Mesenchymal stem cell (in vitro differentiated cells and primary cell): ENCODE results near the gene CPNE8.

Experiments
- DNase-seq: peaks from one replicate; pipeline ENCODE4 v3.0.0-alpha.2; 2013
- H2AFZ ChIP-seq: one replicate; pipeline ENCODE4 v1.6.1; 2013; ENCODE audit warnings: low read depth, mild to moderate bottlenecking, control low read depth, inconsistent platforms, low read length, moderate library complexity
- H2AK5ac ChIP-seq: 2 replicates; pipeline ENCODE4 v1.6.1; 2013; ENCODE audit warnings: low read length, moderate library complexity, mild to moderate bottlenecking, inconsistent platforms; ENCODE audit not compliant: severe bottlenecking
- H2BK120ac ChIP-seq: one replicate; pipeline ENCODE4 v1.6.1; 2013; ENCODE audit warnings: low read depth, mild to moderate bottlenecking, inconsistent platforms, low read length, moderate library complexity
- H2BK12ac ChIP-seq, 2 experiments: one replicate each; pipeline ENCODE4 v1.6.1; 2013; ENCODE audit warnings: inconsistent platforms in 2 of 2, low read length in 2 of 2, mild to moderate bottlenecking in 2 of 2, moderate library complexity in 2 of 2, control low read depth in 1 of 2
- H2BK15ac ChIP-seq: one replicate; pipeline ENCODE4 v1.6.1; 2013; ENCODE audit warnings: mild to moderate bottlenecking, low read depth, inconsistent platforms; ENCODE audit not compliant: poor library complexity, severe bottlenecking
- H2BK5ac ChIP-seq: 2 replicates; pipeline ENCODE4 v1.6.1; 2013; ENCODE audit warnings: low read depth, mild to moderate bottlenecking, low read length, control low read depth, inconsistent platforms; ENCODE audit not compliant: poor library complexity, severe bottlenecking
- H3K14ac ChIP-seq, 2 experiments: one replicate each; pipeline ENCODE4 v1.6.1; 2013; ENCODE audit warnings: inconsistent platforms in 2 of 2, low read length in 2 of 2, control low read depth in 1 of 2, mild to moderate bottlenecking in 1 of 2, moderate library complexity in 1 of 2
- H3K18ac ChIP-seq, 2 experiments: one replicate each; pipeline ENCODE4 v1.6.1; 2013; ENCODE audit warnings: inconsistent platforms in 2 of 2, low read length in 2 of 2, control low read depth in 1 of 2, low read depth in 1 of 2, mild to moderate bottlenecking in 1 of 2
- H3K23ac ChIP-seq, 2 experiments: one replicate each; pipeline ENCODE4 v1.6.1; 2013; ENCODE audit warnings: inconsistent platforms in 2 of 2, low read length in 2 of 2, mild to moderate bottlenecking in 2 of 2, moderate library complexity in 2 of 2, control low read depth in 1 of 2
- H3K27ac ChIP-seq: 2 replicates; pipeline ENCODE4 v1.5.1; 2013; ENCODE audit warnings: mild to moderate bottlenecking, moderate library complexity, low read length, control low read depth, inconsistent platforms; ENCODE audit not compliant: poor library complexity, severe bottlenecking
- H3K27me3 ChIP-seq, 2 experiments: 2 replicates each; pipeline versions ENCODE4 v1.6.1 to v1.7.0; 2013; ENCODE audit warnings: low read length in 2 of 2, mild to moderate bottlenecking in 2 of 2, moderate library complexity in 2 of 2, control low read depth in 1 of 2, inconsistent platforms in 1 of 2; ENCODE audit not compliant: control insufficient read depth in 1 of 2, insufficient read depth in 1 of 2
- H3K36me3 ChIP-seq, 2 experiments: 2 replicates each; pipeline versions ENCODE4 v1.6.1 to v1.7.0; 2013; ENCODE audit warnings: low read length in 2 of 2, control low read depth in 1 of 2, inconsistent platforms in 1 of 2, low read depth in 1 of 2, mild to moderate bottlenecking in 1 of 2; ENCODE audit not compliant: insufficient read depth in 2 of 2, control insufficient read depth in 1 of 2
- H3K4ac ChIP-seq, 2 experiments: one replicate each; pipeline ENCODE4 v1.6.1; 2013; ENCODE audit warnings: inconsistent platforms in 2 of 2, low read length in 2 of 2, mild to moderate bottlenecking in 2 of 2, moderate library complexity in 2 of 2, control low read depth in 1 of 2, low read depth in 1 of 2
- H3K4me1 ChIP-seq: 2 replicates; pipeline ENCODE4 v1.6.1; 2013; ENCODE audit warnings: low read depth, low read length, control low read depth; ENCODE audit not compliant: control insufficient read depth, insufficient read depth
- H3K4me2 ChIP-seq: 2 replicates; pipeline ENCODE4 v1.6.1; 2013; ENCODE audit warnings: low read length, mild to moderate bottlenecking, inconsistent platforms; ENCODE audit not compliant: poor library complexity, severe bottlenecking
- H3K4me3 ChIP-seq, 2 experiments: 2 replicates each; pipeline versions ENCODE4 v1.5.1 to v1.7.0; 2013; ENCODE audit warnings: low read length in 2 of 2, mild to moderate bottlenecking in 2 of 2, control low read depth in 1 of 2, low read depth in 1 of 2; ENCODE audit not compliant: insufficient read depth in 1 of 2
- H3K79me1 ChIP-seq: replicated peaks from 2 replicates; pipeline ENCODE4 v1.6.1; 2013; ENCODE audit warnings: mild to moderate bottlenecking, control low read depth, low read length, inconsistent platforms; ENCODE audit not compliant: poor library complexity, severe bottlenecking
- H3K9ac ChIP-seq: 2 replicates; pipeline ENCODE4 v1.7.0; 2013; ENCODE audit warnings: mild to moderate bottlenecking, low read length, moderate library complexity
- H3K9me3 ChIP-seq: 2 replicates; pipeline ENCODE4 v1.7.0; 2013; ENCODE audit warnings: mild to moderate bottlenecking, low read length; ENCODE audit not compliant: control insufficient read depth
- H4K8ac ChIP-seq: one replicate; pipeline ENCODE4 v1.6.1; 2013; ENCODE audit warnings: inconsistent platforms, mild to moderate bottlenecking, low read length, moderate library complexity
- H4K91ac ChIP-seq: one replicate; pipeline ENCODE4 v1.6.1; 2013; ENCODE audit warnings: mild to moderate bottlenecking, low read length, inconsistent platforms
- WGBS: methylation state at CpG from one replicate; pipeline ENCODE4 v1.1.7; 2013; ENCODE audit warnings: mixed read lengths; 5-methylcytosine and 5-hydroxymethylcytosine counted together

The CPNE8 gene

GRCh38 chr12:38904537-38905479 lies 583 bp downstream of the CPNE8 start:
- Histone ChIP-seq H3K4me2 (peak overlapping the region; percentile 98), H3K79me1 (peaks cover 13% of the 10 kb centered on the region), H3K14ac (peak overlapping the region in 1 of 2 experiments; percentile 99), H3K27ac (peak overlapping the region; percentile 39), H3K9ac (peak overlapping the region; percentile 98), H3K4me3 (peak overlapping the region; percentile 65 to 96), H3K27me3 (no peaks in the 10 kb centered on the region), H4K8ac (peak overlapping the region; percentile 9), H2AK5ac (no peak overlapping the region), H2BK5ac (no peak overlapping the region), H3K4ac (peak overlapping the region in 1 of 2 experiments; percentile 96), H3K18ac (peak overlapping the region in 1 of 2 experiments; percentile 99), H3K36me3 (no peaks in the 10 kb centered on the region), H2BK15ac (peak overlapping the region; percentile 62), H2BK120ac (no peak overlapping the region), H3K9me3 (no peaks in the 10 kb centered on the region), H3K23ac (peak overlapping the region in 1 of 2 experiments; percentile 75), H4K91ac (no peak overlapping the region), H2AFZ (peak overlapping the region; percentile 79), H3K4me1 (peaks cover 7% of the 10 kb centered on the region), H2BK12ac (peak overlapping the region in 1 of 2 experiments; percentile 97)
- WGBS: 25% methylated on average over 47 of the region's 49 CpGs
- peak; percentile 87 for DNase-seq

- Histone ChIP-seq H2BK15ac (no peak overlapping the region), H3K79me1 (peaks cover 16% of the 10 kb centered on the region), H3K36me3 (no peaks in the 10 kb centered on the region), H2BK120ac (no peak overlapping the region), H4K91ac (no peak overlapping the region), H3K27me3 (no peaks in the 10 kb centered on the region), H3K14ac (no peak overlapping the region), H2BK12ac (no peak overlapping the region), H3K23ac (no peak overlapping the region), H3K4me2 (no peak overlapping the region), H2BK5ac (no peak overlapping the region), H3K9ac (no peak overlapping the region), H3K4me3 (peak overlapping the region in 1 of 2 experiments; percentile 96), H4K8ac (no peak overlapping the region), H3K27ac (no peak overlapping the region), H3K4ac (no peak overlapping the region), H2AFZ (no peak overlapping the region), H3K9me3 (no peaks in the 10 kb centered on the region), H2AK5ac (no peak overlapping the region), H3K4me1 (peaks cover 7% of the 10 kb centered on the region), H3K18ac (no peak overlapping the region)
- WGBS: 94% methylated on average over 3 of the region's 3 CpGs
- DNase-seq: no peak
These were observed 1.8 kb downstream of the CPNE8 start for GRCh38 chr12:38903596-38903995.

- no peak overlapping the region for H3K27ac ChIP-seq
- H2BK120ac ChIP-seq: no peak overlapping the region
- H3K4me3 ChIP-seq: no peak overlapping the region
- no peak for DNase-seq
- 75% methylated on average over 2 of the region's 2 CpGs for WGBS
- H4K91ac ChIP-seq: no peak overlapping the region
- no peak overlapping the region for H2BK15ac ChIP-seq
- H3K9ac ChIP-seq: no peak overlapping the region
- no peak overlapping the region for H3K18ac ChIP-seq
- no peak overlapping the region for H3K4me2 ChIP-seq
- H2AFZ ChIP-seq: no peak overlapping the region
- H3K79me1 ChIP-seq: peaks cover 20% of the 10 kb centered on the region
- H2BK5ac ChIP-seq: no peak overlapping the region
- no peak overlapping the region for H4K8ac ChIP-seq
- H3K4me1 ChIP-seq: no peaks in the 10 kb centered on the region
- no peaks in the 10 kb centered on the region for H3K9me3 ChIP-seq
- no peaks in the 10 kb centered on the region for H3K36me3 ChIP-seq
- no peak overlapping the region for H3K23ac ChIP-seq
- H2AK5ac ChIP-seq: no peak overlapping the region
- no peak overlapping the region for H3K14ac ChIP-seq
- no peaks in the 10 kb centered on the region for H3K27me3 ChIP-seq
- no peak overlapping the region for H3K4ac ChIP-seq
- H2BK12ac ChIP-seq: no peak overlapping the region
These were observed 7.2 kb downstream of the CPNE8 start for GRCh38 chr12:38898001-38898684.

- DNase-seq: no peak
- no peak overlapping the region for H4K91ac ChIP-seq
- H3K4me1 ChIP-seq: no peaks in the 10 kb centered on the region
- H3K9ac ChIP-seq: no peak overlapping the region
- H3K9me3 ChIP-seq: no peaks in the 10 kb centered on the region
- H3K4me3 ChIP-seq: no peak overlapping the region
- no peak overlapping the region for H2AK5ac ChIP-seq
- no peak overlapping the region for H2AFZ ChIP-seq
- no peak overlapping the region for H2BK15ac ChIP-seq
- no peak overlapping the region for H3K18ac ChIP-seq
- no peak overlapping the region for H3K27ac ChIP-seq
- H3K23ac ChIP-seq: no peak overlapping the region
- WGBS: no CpG with 5 or more reads among the region's 1 CpG
- H3K36me3 ChIP-seq: no peaks in the 10 kb centered on the region
- H2BK5ac ChIP-seq: no peak overlapping the region
- H3K4ac ChIP-seq: no peak overlapping the region
- no peak overlapping the region for H4K8ac ChIP-seq
- no peak overlapping the region for H2BK12ac ChIP-seq
- H3K4me2 ChIP-seq: no peak overlapping the region
- no peak overlapping the region for H2BK120ac ChIP-seq
- peaks cover 22% of the 10 kb centered on the region for H3K79me1 ChIP-seq
- H3K14ac ChIP-seq: no peak overlapping the region
- H3K27me3 ChIP-seq: no peaks in the 10 kb centered on the region
These were observed 9.9 kb downstream of the CPNE8 start for GRCh38 chr12:38895446-38895845.
